Epithelial cell of proximal tubule (primary cell): ENCODE data around the gene NT5C1A. TPM values are rescaled to one million over a fixed set of nuclear protein-coding genes. Genes with fewer than 3 reads are reported as not detected.
A peak's percentile ranks its signal among the peaks of the same experiment; 100 is the strongest.

Experiments used
- DNase-seq: peaks from one replicate; pipeline ENCODE4 v3.0.0-alpha.2; 2011; ENCODE audit warnings: low read depth
- H3K4me3 ChIP-seq: 2 replicates; pipeline ENCODE4 v1.5.1; 2011; ENCODE audit warnings: low read depth, mild to moderate bottlenecking, low read length
- CTCF ChIP-seq: conservative IDR thresholded peaks from 2 replicates; pipeline ENCODE4 v1.5.1; 2012; ENCODE audit warnings: low read depth, mild to moderate bottlenecking, low read length
- total RNA-seq: library from RNA; depleted of rRNA; stranded (reverse); fragments of >200 nt; gene quantifications from 2 replicates; pipeline ENCODE4 v1.2.3, GENCODE V29; 2015

Gene NT5C1A
- total RNA-seq, 1 donor from 2014 or later = not detected

DNA sequence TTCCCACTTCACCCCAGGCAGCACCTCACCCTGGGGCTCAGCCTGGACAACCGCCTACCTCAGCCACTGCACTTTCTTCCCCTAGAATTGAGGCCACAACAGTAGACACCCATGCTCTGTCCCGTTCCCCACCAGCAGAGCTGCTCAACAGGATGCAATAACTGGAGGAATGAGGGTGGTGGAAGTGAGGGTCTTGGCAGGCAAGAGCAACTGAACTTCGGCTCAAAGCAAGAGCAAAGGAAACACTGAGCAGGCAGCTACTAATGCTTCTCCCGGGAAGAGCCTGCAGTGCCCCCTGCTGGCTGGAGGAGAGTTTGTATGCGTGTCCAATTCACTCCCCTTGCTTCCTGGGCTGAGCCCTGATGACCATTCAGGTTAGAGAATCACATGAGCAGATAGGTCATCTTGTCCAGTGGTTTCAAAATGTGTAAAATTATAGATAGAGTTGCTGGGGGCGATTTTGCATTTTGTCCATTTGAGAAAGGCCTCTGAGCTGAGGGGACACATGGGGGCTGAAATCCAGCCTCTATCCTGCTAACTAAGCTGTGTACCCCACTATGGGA is 13.9 kb downstream of the NT5C1A start:
- DNase-seq = no peak
- no peak overlapping the region for H3K4me3 ChIP-seq
- peak; percentile 86 for TF ChIP-seq CTCF

DNA sequence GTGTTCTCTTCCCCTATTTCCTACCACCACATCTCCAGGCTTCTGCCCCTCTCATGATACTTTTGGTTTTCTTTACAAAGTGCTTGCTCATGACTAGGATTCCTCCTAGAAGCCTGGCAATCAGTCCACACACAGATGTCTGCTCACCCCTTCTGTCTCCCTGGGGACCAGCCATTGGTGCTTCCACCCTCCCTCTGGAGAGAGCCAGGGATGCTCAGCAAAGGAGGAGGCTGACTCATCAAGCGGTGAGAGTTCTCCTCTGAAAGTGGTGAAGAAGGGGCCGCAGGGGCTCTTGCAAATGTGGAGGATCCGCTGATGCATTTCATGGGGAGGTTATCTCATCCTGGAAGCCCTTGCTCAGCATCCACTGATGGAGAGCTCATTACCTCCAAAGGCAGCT is 14.5 kb downstream of the NT5C1A start:
- no peak for TF ChIP-seq CTCF
- H3K4me3 ChIP-seq = no peak overlapping the region
- no peak for DNase-seq

DNA sequence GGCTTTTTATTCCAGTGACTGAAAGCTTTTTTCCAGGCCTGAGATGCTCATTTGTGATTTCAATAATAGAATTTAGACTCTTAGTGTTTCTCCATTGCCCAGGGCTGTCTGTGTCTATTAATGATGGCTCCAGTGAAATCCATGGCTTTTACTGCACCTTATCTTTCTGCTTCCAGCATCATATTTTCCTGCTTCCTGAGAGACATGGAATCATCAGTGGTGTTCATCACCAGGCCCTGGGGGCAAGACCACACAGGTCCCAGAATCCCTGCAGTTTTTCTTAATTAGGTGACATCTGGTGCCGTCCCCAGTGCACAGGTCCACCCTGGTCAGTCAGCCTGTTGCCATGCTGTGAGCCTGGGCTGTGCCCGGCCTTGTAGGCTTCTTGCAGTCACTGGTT is 15.5 kb downstream of the NT5C1A start:
- no peak for TF ChIP-seq CTCF
- DNase-seq = no peak
- H3K4me3 ChIP-seq = no peak overlapping the region

DNA sequence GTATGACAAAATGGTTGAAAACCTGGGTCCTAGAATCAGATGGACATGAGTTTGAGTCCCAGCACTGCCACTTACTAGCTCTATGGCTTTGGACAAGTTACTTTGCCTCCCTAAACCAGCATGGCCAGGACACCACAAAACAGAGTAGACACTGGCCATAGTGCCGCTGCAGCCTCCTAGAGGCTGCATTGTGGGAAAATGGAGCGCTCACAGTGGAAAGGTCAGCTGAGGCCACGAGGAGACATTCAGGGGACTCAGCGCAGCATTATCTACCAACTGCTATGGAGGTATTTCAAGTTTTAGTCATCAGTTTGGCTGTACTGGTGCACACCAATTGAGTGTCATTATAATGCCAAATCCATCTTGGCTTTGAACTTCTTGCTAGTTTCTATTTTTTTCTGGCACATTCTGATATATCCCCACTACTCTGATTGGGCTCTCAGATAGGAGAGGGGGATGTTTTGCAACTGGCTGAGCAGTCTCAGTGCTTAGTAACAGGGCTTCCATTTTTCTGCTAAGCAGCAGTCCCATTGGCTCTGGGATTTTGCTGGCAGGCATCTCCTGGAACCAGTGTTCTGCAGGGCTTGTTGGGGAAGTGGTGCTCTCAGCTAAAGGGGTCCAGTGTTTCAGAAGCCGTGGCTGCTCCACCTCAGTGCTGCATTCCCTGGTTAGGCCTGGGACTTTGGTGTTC is 16.2 kb downstream of the NT5C1A start:
- no peak overlapping the region for H3K4me3 ChIP-seq
- no peak for TF ChIP-seq CTCF

DNA sequence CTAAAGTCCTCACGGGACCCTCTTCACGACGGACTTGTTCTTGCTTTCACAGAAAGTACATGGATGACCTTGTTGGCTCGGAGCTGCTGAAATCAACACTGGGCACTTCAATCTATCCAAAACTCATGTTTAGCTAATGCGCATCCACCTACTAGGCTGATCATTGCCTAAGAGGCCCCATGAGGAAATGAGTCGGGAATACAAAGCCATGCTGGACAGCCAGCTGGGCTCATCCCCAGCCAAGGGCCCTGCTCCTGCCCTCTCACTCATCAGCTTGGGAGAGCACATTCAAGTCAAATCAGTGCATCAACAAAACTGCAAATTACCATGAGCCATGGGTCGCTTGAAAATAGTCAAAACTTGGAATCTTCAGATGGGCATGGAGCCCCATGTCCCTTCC is 17.6 kb downstream of the NT5C1A start:
- DNase-seq = no peak
- no peak overlapping the region for H3K4me3 ChIP-seq
- TF ChIP-seq CTCF = no peak

More for the DNA sequence above, 16.2 kb downstream of the NT5C1A start:
- DNase-seq = no peak

DNA sequence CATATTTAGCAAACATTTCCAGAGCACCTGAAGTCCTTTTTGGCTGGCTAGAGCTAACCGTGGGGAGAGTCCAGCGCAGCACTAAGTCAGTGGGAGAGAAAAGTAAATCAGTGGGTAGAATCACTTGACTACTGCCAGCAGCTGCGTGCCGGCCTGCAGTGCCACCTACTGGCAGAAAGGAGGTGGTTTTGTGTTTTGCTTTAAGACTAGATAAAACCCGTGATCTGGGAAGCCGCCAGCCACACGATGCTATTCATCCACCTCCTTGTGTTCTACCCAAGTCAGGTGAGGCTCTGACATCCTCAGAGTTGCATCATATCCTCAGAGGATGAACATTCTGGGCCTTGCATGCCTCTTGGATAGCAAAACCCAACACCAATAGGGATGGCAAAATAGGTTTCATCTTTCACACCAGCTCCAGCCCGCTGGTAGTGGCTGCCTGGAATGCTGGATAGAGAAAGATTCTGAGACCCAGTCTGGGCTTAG is 18.3 kb downstream of the NT5C1A start:
- DNase-seq = no peak
- peak; percentile 82 for TF ChIP-seq CTCF
- no peak overlapping the region for H3K4me3 ChIP-seq

- no peak for DNase-seq
- H3K4me3 ChIP-seq = no peak overlapping the region
- no peak for TF ChIP-seq CTCF
Observed at GRCh38 chr1:39652554-39652953, 19.4 kb downstream of the NT5C1A start.
